Stimulated activated CD8-positive, alpha-beta memory T cell treated with anti-CD3 and anti-CD28 coated beads, Interleukin-7, amount 100 ng/mL, for 1 hour (primary cell): ENCODE data around the gene SH2D2A.

Experiments used
- DNase-seq, 2 donors: peaks; one replicate each; pipeline ENCODE4 v3.0.0-alpha.2; 2020; ENCODE audit warnings: low read depth in 2 of 2

SH2D2A gene

GRCh38 chr1:156803086-156803851 lies 13.4 kb downstream of the SH2D2A start:
- DNase-seq = no peak

DNA sequence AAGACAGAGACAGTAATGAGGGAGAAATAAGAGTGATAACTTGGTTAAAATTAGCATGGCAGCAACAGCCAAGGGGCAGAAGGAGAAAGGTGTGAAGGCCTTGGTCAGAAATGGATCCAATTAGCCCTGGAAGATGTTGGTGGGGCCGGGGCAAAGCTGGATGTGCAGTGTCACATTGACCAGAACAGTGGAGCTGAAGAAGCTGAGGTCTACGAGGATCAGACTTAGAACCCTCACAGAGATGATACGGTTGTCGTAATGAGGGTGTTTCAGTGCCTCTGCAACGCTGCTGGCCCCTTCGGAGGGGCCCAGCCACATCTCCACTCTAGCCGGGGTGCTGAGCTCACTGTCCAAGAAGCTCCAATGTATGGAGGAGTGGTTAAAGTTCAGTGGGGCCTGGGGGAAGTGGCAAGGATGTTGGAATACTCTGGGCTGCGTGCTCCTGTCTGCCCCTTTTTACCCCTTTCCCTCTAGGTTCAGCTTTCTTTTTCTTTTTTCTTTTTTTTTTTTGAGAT lies 14.2 kb downstream of the SH2D2A start:
- DNase-seq = no peak

DNA sequence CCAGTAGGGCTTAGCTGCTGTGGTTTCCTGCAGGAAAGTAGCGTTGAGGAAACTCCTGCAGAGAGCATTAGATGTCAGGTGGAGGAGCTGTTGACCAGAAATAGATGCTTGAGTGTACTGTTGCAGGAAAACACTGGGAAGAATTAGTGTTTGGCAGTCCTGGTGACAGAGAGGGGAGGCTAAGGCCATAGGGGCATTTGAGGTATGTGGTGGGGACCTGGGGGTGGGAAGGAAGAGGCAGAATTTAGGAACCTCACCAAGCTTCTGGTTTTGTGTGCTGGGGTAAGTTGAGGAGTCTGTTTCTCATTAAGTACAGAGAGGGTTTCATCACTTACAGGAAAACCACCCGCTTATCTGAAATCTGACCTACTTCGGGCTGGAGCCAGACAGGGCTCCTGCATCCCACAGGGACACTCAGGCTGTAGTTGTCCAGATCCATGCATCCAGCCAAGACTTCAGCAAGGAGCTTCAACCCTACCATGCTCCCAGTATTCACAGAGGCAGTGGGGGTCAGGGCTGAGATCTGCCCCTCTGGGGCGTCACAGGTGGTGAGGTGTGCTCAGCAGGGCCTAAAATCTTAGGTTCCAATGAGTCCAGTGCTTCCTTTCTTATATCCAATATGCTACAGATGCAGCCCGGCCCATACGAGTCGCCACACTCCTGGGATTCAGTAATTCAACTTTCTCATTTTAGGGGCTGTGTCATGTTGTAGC lies 15.1 kb downstream of the SH2D2A start:
- DNase-seq = no peak

DNA sequence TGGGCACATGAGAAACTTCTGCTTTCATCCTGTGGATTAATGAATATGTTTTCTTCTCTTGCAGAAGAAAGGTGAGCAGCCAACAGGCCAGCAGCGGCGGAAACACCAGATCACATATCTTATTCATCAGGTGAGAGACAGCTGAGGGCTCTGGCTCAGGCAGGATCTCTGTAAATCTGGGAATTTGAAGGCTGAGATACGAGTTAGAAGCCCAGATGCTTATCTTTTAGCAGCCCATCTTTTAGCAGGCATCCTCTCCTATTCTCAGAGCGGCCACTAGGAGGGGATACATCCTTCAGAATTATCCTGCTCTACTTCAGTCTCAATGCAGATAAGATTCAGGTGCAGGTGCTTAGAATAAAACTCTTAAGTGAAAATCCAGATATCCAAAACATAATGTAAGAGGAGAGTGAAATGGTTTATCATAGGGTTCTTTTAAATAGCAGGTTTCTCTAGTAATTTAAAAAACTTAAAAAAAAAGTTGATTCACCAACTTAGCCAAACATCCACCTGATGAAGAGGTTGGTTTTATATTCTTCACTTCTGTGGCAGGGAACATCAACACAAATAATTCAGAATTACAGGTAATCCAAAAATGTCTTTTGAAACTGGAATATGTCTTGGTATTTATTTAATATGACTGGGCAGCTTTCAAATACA lies 19.3 kb downstream of the SH2D2A start:
- no peak for DNase-seq

- DNase-seq = no peak
Measured at GRCh38 chr1:156796340-156797097, 20.1 kb downstream of the SH2D2A start.

DNA sequence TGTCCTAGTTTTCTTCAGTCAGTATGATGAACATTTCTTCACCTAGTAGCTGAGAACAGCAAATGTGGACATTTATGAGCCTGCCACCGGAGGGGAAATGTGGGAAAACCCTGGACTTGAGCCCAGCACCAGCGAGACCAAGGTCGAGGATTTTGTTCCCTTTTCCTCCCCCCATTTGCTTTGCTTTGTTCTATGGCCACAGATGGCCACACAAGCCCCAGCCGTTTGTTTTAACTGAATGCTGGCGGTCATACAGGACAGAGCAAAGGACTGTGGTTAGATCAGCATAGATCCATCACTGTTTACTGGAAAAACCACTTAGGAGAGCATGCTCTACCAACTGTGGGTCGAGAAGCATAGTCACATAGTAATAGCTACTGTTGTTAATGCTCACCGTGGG lies 20.9 kb downstream of the SH2D2A start:
- no peak for DNase-seq

GRCh38 chr1:156795374-156795733 lies 21.3 kb downstream of the SH2D2A start:
- no peak for DNase-seq

GRCh38 chr1:156794506-156795373 lies 21.9 kb downstream of the SH2D2A start:
- DNase-seq = no peak

GRCh38 chr1:156789621-156790318 lies 26.9 kb downstream of the SH2D2A start:
- no peak for DNase-seq

DNA sequence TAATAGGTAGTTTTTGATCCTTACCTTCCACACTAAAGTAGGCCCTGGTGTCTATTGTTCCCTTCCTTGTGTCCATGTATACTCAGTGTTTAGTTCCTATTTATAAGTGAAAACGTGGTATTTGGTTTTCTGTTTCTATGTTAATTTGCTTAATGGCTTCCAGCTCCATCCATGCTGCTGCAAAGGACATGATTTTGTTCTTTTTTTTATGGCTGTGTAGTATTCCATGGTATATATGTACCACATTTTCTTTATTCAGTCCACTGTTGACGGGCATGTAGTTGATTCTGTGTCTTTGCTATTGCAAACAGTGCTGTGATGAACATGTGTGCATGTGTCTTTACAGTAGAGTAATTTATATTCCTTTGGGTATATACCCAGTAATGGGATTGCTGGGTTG lies 28.5 kb downstream of the SH2D2A start:
- DNase-seq = no peak

DNA sequence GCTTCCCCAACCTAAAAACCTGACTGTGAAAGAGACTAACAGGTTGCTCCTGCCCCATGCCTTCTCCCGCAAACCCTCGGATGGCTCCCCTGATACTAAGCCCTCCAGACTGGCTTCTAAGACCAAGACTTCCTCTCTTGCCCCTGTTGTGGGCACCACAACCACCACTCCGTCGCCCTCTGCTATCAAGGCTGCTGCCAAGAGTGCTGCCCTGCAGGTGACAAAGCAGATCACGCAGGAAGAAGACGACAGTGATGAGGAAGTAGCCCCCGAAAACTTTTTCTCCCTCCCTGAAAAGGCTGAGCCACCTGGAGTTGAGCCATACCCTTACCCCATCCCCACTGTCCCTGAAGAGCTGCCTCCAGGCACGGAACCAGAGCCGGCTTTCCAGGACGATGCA lies 30.0 kb downstream of the SH2D2A start:
- DNase-seq = no peak

GRCh38 chr1:156785458-156785857 lies 31.2 kb downstream of the SH2D2A start:
- no peak for DNase-seq

DNA sequence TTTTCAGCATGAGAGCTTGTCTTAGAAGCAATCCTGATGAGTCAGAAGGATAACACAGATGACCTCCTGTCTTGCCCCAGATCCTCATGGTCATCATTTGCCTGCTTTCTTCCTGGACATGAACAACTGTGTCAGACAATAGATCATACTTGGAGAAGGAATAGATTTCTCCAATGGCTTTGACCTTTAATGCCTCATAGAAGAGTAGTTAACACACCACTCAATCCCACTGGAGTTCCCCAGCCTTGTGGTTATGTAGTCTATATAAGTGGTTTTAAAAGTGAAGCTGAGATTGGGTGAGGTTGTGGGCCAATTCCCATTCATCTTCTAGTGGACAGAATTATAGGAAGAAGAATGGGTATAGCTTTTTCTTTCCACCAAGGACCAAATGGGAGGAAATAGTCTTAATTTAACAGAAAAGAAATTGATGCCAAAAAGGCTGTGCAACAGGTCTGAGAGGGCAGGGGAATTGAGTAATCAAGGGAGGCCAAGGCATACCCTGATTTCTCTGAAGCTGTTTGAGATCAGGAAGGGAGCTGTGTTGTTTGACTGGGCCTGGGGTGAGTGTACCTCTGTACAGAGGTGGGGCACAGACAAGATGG lies 35.0 kb downstream of the SH2D2A start:
- DNase-seq = no peak

GRCh38 chr1:156777573-156777972 lies 39.1 kb downstream of the SH2D2A start:
- no peak for DNase-seq

DNA sequence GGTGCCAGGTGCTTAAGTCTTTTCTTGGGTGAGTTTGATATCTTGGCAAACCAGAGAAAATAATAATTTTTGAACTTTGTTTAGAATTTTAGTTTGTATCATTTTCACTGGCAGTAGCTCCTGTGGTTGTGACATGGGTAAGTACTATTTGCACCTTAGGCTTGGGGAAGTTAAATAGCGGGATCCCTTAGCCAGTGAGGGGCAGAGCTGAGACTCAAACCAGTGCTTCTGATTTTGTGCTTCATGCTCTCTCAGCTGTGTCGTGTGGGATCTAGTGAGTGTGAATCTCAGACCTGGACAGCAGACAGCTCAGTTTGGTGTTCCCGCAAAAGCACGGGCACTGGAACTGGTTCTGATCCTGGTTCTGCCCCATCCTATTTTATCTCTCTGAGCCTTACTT lies 39.7 kb downstream of the SH2D2A start:
- no peak for DNase-seq

DNA sequence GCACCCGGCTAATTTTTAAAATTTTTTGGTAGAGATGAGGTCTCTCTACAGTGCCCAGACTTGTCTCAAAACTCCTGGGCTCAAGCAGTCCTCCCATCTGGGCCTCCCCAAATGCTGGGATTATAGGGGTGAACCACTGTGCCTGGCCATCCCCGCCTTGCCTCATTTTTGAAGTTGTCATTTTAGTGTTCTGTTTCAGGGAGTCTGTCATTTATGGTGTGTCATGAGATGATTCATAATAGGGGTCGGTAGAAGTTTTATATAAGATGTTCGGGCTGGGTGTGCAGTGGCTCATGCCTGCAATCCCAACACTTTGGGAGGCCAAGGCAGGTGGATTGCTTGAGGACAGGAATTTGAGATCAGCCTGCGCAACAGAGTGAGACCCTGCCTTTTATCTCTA lies 40.8 kb downstream of the SH2D2A start:
- DNase-seq = no peak

DNA sequence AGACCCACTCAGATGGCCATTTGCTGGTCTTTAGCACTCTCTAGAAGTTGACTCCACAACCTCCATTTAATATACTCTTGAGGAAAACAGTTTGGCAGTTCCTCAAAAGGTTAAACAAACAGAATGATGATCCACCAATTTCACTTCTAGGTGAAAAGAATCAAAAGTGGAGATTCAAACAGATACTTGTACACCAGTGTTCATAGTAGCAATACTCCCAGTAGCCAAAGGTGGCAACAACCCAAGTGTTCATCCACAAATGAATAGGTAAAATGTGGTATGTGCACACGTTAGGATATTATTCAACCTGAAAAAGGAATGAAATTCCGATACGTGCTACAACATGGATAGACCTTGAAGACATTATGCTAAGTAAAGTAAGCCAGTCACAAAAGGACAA lies 43.0 kb downstream of the SH2D2A start:
- no peak for DNase-seq

GRCh38 chr1:156772728-156773497 lies 43.7 kb downstream of the SH2D2A start:
- no peak for DNase-seq

DNA sequence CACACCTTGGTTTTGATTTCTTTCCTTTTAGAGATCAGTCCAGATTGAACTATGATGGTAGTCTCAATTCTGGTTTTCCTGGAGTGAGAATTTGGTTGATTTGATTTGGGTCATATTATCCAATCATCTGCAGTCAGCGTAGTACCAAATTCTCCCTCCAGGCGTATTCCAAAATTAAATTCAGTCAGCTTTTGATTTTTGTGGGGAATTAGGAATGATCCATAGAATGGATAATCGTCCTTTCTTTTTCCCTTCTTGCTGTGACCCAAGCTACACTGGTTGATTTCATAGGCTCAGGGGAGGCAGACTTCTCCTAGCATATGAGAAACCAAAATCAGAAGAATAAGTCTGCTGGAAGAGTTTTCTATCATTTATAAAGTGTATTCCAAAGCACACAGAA lies 44.4 kb downstream of the SH2D2A start:
- DNase-seq = no peak
